Duodenal mucosa (tissue), 2 donors: ENCODE measurements around the gene GLIS1.

Experiments used
- H3K27ac ChIP-seq: one replicate; pipeline ENCODE4 v1.7.0; 2013; ENCODE audit warnings: low read depth, low read length
- H3K27me3 ChIP-seq, 2 donors: one replicate each; pipeline ENCODE4 v1.7.0; 2013; ENCODE audit warnings: low read length in 2 of 2, control low read depth in 1 of 2; ENCODE audit not compliant: insufficient read depth in 2 of 2, control insufficient read depth in 1 of 2
- H3K36me3 ChIP-seq, 2 donors: one replicate each; pipeline ENCODE4 v1.7.0; 2013; ENCODE audit warnings: low read length in 2 of 2, control low read depth in 1 of 2; ENCODE audit not compliant: insufficient read depth in 2 of 2, control insufficient read depth in 1 of 2
- H3K4me1 ChIP-seq, 2 donors: one replicate each; pipeline ENCODE4 v1.7.0; 2013; ENCODE audit warnings: low read length in 2 of 2, control low read depth in 1 of 2; ENCODE audit not compliant: insufficient read depth in 2 of 2, control insufficient read depth in 1 of 2
- H3K4me3 ChIP-seq, 2 donors: one replicate each; pipeline ENCODE4 v1.7.0; 2013; ENCODE audit warnings: low read length in 2 of 2, low read depth in 1 of 2
- H3K9ac ChIP-seq, 2 donors: one replicate each; pipeline ENCODE4 v1.7.0; 2013; ENCODE audit warnings: low read length in 2 of 2, low read depth in 1 of 2
- H3K9me3 ChIP-seq, 2 donors: one replicate each; pipeline ENCODE4 v1.7.0; 2013; ENCODE audit warnings: low read length in 2 of 2, control low read depth in 1 of 2; ENCODE audit not compliant: control insufficient read depth in 1 of 2

Gene GLIS1

GRCh38 chr1:53608071-53608470 is 130.9 kb downstream of the GLIS1 start:
- Histone ChIP-seq H3K4me1 (no peaks in the 10 kb centered on the region), H3K27ac (no peak overlapping the region), H3K4me3 (no peak overlapping the region), H3K9ac (no peak overlapping the region), H3K36me3 (no peaks in the 10 kb centered on the region), H3K9me3 (peaks cover 0 to 8% of the 10 kb centered on the region in 2 donors), H3K27me3 (no peaks in the 10 kb centered on the region)

- H3K9ac ChIP-seq, result no peak overlapping the region
Observed at GRCh38 chr1:53606651-53607051, 132.3 kb downstream of the GLIS1 start.

GRCh38 chr1:53606197-53606596 is 132.8 kb downstream of the GLIS1 start:
- no peak overlapping the region for H3K27ac ChIP-seq
- no peak overlapping the region for H3K9ac ChIP-seq
- H3K4me1 ChIP-seq, result no peaks in the 10 kb centered on the region
- H3K36me3 ChIP-seq, result no peaks in the 10 kb centered on the region
- H3K27me3 ChIP-seq, result no peaks in the 10 kb centered on the region
- peaks cover 0 to 8% of the 10 kb centered on the region in 2 donors for H3K9me3 ChIP-seq
- H3K4me3 ChIP-seq, result no peak overlapping the region

More at GRCh38 chr1:53606651-53607051, 132.3 kb downstream of the GLIS1 start:
- Histone ChIP-seq H3K4me3 (no peak overlapping the region), H3K36me3 (no peaks in the 10 kb centered on the region), H3K27ac (no peak overlapping the region), H3K9me3 (peaks cover 0 to 8% of the 10 kb centered on the region in 2 donors), H3K27me3 (no peaks in the 10 kb centered on the region), H3K4me1 (no peaks in the 10 kb centered on the region)

- H3K9me3 ChIP-seq, result peaks cover 0 to 4% of the 10 kb centered on the region in 2 donors
- peaks cover 0 to 1% of the 10 kb centered on the region in 2 donors for H3K4me1 ChIP-seq
- H3K4me3 ChIP-seq, result no peak overlapping the region
- no peaks in the 10 kb centered on the region for H3K27me3 ChIP-seq
- H3K9ac ChIP-seq, result no peak overlapping the region
- no peak overlapping the region for H3K27ac ChIP-seq
- H3K36me3 ChIP-seq, result no peaks in the 10 kb centered on the region
Observed at GRCh38 chr1:53605181-53605580, 133.8 kb downstream of the GLIS1 start.

GRCh38 chr1:53604291-53604919 is 134.6 kb downstream of the GLIS1 start:
- Histone ChIP-seq H3K27ac (no peak overlapping the region), H3K9ac (no peak overlapping the region), H3K36me3 (no peaks in the 10 kb centered on the region), H3K4me1 (peaks cover 0 to 5% of the 10 kb centered on the region in 2 donors), H3K27me3 (no peaks in the 10 kb centered on the region), H3K9me3 (no peaks in the 10 kb centered on the region), H3K4me3 (no peak overlapping the region)

- Histone ChIP-seq H3K27me3 (no peaks in the 10 kb centered on the region), H3K27ac (no peak overlapping the region), H3K9ac (no peak overlapping the region), H3K4me1 (peaks cover 0 to 5% of the 10 kb centered on the region in 2 donors), H3K9me3 (no peaks in the 10 kb centered on the region), H3K36me3 (no peaks in the 10 kb centered on the region), H3K4me3 (no peak overlapping the region)
Observed at GRCh38 chr1:53603431-53603830, 135.5 kb downstream of the GLIS1 start.

- H3K36me3 ChIP-seq, result no peaks in the 10 kb centered on the region
- no peak overlapping the region for H3K27ac ChIP-seq
- peaks cover 0 to 5% of the 10 kb centered on the region in 2 donors for H3K4me1 ChIP-seq
- H3K27me3 ChIP-seq, result no peaks in the 10 kb centered on the region
- H3K9me3 ChIP-seq, result no peaks in the 10 kb centered on the region
- H3K4me3 ChIP-seq, result no peak overlapping the region
- no peak overlapping the region for H3K9ac ChIP-seq
Observed at GRCh38 chr1:53601867-53602775, 136.8 kb downstream of the GLIS1 start.

- Histone ChIP-seq H3K36me3 (no peaks in the 10 kb centered on the region), H3K27ac (no peak overlapping the region), H3K9ac (no peak overlapping the region), H3K4me3 (no peak overlapping the region), H3K4me1 (peaks cover 0 to 5% of the 10 kb centered on the region in 2 donors), H3K27me3 (no peaks in the 10 kb centered on the region), H3K9me3 (no peaks in the 10 kb centered on the region)
Observed at GRCh38 chr1:53601031-53601745, 137.8 kb downstream of the GLIS1 start.

- no peaks in the 10 kb centered on the region for H3K9me3 ChIP-seq
- H3K4me3 ChIP-seq, result no peak overlapping the region
- H3K9ac ChIP-seq, result no peak overlapping the region
- peaks cover 0 to 5% of the 10 kb centered on the region in 2 donors for H3K4me1 ChIP-seq
- H3K27me3 ChIP-seq, result no peaks in the 10 kb centered on the region
- H3K36me3 ChIP-seq, result no peaks in the 10 kb centered on the region
- no peak overlapping the region for H3K27ac ChIP-seq
Observed at GRCh38 chr1:53600561-53600960, 138.4 kb downstream of the GLIS1 start.

- Histone ChIP-seq H3K27me3 (no peaks in the 10 kb centered on the region), H3K4me3 (no peak overlapping the region), H3K27ac (no peak overlapping the region), H3K36me3 (no peaks in the 10 kb centered on the region), H3K4me1 (peaks cover 0 to 5% of the 10 kb centered on the region in 2 donors), H3K9me3 (no peaks in the 10 kb centered on the region), H3K9ac (no peak overlapping the region)
Observed at GRCh38 chr1:53600001-53600400, 139.0 kb downstream of the GLIS1 start.
